NCI-H2196 treated with DMSO at 0.1 percent for 48 hours (cell line): ENCODE data around the gene GLCE.
"Not testable (repeated sequence)": the region's sequence is repeated elsewhere in the genome, so short reads cannot be mapped to it uniquely, and the experiment has no call there.

Source experiments
- DNase-seq: peaks from one replicate; lab custom pipeline; 2025; ENCODE audit not compliant: unreplicated experiment; lab: John Stamatoyannopoulos, UW

Gene GLCE

DNA sequence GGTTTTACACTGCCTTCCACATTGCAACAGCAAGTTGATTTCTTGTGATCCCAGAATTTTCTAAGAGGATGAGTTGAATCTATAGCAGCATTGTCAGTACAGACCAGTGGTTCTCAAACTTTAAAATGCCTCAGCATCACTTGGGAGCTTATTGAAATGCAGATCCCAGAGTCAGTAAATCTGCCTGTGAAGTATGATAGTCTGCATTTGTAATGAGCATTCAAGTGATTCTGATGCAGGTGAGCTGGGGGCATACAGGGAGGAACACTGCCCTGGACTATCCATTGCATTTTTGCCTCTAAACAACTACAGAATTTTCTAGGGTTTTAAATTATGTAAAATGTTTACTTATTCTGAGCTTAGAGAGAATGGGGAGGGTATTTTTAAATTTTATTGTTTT lies 110.8 kb downstream of the GLCE start:
- DNase-seq, result no peak

DNA sequence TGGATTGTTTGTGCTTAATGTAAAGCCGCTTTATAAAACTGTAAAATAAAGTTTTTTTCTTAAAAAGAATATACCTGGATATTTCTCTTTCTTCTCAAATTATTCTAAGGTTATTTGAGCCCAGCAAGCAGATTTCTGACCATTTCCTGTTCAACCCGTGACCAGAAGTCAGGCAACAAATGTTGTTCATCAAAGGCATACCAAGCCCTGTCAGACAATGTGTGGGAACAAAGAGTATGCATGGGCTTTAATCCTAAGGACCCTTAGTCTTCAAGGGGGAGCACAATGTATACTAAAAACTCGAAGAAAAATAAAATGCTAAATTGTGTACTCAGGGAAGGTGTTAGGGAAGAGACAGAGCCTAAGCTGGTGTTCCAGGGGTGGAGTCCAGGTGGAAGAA lies 111.7 kb downstream of the GLCE start:
- DNase-seq, result no peak

DNA sequence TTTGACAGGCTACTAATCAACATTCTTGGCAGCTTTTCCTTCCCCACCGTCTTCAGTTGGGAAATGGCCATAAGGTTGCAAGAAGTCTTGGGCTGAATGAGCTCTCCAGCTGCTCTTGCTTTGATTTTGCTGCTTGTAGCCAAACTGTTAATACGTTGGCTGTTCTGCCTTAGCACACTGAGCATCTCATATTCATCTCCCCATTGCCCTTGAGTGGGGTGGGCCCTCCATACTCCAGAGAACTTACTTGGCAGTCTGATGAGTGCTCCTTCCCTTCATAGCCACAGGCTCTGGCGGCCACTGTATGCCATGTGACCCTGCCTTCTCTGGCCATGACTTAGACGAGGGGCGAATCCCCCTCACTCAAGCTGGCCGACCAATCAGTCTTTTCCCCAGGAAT lies 112.5 kb downstream of the GLCE start:
- no peak for DNase-seq

DNA sequence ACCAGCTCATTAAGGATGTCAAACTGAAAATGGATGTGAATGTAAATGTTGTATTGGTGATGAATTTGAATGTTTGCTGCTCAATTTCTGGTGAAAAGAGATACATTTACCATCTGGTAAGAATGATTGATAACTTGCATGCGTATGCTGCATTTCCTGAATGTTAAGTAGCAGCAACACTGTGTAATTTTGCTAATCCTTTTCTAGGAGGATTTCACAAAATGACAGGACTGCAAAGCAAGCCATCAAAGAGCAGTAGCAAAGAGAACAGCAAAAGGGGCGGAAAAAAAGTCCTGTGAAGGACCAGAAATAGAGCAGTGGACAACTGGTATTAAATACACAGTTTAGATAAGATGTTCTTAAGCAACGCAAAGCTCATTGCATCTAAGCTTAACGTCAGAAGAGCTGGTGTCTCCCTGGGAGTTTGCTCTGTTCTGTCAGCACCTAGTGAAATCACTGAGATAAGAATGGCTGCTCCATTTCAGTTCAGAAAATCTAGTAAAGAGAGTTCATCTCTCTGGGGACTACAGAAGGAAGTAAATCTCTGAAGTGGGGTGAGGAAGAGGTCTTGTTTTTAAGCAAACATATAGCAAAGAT lies 114.7 kb downstream of the GLCE start:
- no peak for DNase-seq

DNA sequence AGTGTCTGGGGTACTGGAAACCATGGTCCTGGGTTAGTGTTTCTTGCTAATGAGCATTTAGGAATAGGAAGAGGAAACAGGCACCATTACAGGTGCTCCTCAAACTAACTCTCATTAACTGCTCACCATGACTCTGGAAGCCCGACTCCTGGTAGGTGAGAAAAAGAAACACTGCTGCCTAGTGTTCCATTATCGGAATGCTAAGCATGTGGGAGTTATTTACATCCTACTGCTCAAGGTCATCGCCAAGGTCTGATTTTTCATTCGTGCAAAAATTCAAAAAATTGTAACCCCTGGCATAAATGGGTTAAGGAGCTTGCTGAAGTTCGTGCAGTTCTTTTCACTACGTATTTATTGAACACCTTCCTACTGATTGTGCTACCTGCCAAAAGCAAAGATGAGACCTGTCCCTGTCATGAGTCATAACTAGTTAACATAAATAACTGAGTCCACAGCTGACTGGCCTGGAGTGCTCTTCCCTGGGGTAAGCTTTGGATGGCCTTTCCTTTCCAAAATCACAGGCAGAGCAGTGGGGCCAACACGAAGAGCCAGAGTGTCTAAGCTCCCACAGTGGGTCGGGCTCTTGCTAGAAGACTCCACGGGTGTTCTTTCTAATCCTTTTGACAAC lies 115.6 kb downstream of the GLCE start:
- no peak for DNase-seq

DNA sequence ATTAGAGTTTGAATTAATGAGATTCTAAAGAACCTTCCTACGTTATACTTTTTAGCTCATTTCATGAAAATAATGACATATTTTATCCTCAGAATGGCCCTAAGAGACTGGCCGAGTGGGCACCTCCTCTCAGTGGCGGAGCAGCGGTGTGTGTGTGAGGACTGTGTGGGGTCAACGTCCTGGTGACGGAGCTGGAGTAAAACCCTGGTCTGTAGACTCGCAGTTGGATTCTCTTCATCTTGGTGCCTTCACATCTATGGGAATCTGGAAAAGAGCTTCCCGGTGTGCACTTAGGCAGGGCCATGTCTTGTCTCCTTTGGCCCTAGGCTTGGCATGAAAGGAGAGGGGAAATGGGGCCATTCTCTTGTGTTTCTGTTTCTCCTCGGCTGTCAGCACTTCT lies 116.9 kb downstream of the GLCE start:
- DNase-seq, result no peak

DNA sequence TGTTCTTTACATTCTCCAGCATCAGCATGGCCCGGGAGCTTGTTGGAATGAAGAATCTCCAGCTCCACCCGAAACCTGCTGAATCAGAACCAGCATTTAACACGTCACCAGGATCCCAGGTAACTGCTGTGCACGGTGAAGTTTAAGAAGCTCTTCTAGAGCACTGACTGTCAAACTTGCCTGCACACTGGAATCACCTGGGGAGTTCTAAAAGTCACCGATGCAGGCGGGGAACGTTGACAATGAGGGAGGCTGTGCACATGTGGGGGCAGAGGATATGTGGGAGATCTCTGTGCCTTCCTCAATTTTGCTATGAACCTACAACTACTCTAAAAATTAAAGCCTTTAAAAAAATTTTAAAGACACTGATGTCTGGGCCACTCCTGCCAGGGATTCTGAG lies 119.2 kb downstream of the GLCE start:
- no peak for DNase-seq

DNA sequence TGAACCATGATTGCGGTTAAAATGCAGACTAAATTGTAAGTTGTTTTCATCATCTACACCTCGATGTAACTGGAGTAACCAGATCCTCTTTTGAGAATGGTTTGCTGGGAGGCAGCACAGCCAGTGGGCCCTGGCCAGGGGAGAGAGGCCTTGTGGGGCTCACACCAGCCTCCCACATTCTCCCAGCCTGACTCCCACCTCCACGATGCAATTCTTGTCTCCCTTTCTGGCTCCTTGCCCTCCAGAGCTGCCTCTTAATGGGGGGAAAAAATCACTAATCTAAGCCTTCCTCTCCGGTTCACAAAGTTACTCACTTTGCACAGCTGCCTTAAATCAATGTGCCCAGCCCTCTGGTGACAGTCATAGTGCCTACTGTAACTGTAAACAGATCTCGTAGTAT lies 120.3 kb downstream of the GLCE start:
- DNase-seq, result no peak

DNA sequence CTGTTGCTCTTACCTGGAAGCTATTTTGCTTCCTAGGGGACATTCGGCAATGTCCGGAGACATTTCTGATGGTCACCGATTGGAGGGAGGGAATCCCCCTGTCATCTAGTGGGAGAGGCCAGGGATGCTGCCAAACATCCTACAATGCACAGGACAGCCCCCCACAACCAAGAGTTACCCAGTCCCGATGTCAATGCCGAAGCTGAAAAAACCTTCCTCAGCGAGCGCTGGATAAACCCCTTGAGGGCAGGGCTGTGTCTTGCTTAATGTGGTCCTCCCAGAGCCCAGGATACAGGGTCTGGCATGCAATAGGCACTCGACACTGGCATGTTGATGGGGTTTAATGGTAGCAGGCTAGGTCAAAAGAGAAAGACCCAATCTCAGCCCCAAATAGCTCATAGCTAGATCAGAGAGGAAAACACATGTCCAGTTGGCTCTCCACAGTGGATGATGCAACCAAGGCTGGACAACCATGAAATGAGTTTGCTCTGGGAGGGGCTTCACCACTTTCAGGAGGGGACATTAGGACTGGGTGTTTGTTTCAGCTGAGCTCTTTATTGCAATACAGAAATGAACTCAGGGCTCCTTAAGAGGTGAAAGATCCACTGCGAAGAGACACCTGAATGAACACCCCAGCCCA lies 121.8 kb downstream of the GLCE start:
- DNase-seq, result no peak

DNA sequence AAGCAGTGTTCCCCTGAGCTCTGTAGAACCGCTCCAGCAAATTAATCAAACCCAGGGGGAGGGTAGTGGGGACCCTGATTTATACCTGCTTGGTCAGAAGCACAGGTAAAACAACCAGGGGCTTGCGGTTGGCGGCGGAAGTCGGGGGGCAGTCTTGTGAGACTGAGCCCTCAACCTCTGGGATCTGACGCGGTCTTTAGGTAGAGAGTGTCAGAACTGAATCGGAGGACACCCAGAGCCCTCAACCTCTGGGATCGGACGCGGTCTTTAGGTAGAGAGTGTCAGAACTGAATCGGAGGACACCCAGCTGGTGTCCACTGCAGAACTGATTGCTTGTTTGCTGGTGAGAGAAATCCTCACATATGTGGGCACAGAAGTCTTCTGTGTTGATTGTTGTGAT lies 125.4 kb downstream of the GLCE start:
- no peak for DNase-seq

DNA sequence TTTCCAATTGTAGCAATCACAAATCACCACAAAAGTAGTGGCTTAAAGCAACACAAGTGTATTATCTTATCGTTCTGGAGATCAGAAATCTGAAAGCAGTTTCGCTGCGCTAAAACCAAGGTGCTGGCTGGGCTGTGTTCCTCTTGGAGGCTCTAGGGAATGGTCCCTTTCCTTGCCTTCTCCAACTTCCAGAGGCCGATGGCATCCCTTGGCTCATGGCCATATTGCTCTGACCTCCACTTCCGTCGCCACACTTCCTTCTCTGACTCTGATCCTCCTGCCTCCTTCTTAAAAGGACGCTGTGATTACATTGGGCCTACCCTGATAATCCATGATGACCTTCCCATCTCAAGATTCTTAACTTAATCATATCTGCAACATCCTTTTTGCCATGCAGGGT lies 127.6 kb downstream of the GLCE start:
- DNase-seq, result no peak

DNA sequence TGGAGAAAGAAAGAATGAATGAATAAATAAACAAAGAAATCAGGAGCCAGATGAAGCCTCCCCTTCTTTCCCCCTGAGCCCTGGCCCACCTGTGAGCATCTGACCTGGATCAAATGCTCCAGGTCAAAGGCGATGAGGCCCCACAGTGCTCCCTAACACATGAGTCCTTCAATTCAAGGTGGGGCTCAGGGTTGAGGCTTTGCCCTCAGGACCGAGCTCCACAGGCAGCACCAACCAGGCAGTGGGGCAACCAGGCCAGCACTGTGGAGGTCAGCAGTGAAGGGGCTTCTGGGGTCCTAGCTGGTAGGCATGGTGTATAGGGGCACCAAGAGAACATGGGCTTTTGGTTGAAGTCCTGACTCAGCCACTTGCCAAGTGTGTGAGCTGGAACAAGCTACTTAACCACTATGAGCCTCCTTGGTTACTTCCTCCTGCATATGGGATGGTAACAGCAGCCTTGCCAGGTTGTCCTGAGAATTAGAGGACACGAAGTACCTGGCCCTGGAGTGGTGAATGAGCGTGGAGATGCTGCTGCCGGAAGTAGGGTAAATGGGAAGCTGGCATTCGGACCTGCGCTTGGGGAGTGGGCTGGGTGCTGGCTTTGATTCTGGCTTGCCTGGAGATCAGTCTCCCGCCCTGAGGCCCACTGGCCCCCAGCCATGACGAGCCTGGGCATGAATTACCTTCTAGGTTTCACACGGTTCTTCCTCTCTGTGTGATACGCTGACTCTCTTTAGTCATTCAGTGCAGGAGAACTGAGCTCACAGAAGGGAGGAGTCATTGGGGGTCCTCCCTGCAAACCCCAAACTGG lies 128.3 kb downstream of the GLCE start:
- no peak for DNase-seq

DNA sequence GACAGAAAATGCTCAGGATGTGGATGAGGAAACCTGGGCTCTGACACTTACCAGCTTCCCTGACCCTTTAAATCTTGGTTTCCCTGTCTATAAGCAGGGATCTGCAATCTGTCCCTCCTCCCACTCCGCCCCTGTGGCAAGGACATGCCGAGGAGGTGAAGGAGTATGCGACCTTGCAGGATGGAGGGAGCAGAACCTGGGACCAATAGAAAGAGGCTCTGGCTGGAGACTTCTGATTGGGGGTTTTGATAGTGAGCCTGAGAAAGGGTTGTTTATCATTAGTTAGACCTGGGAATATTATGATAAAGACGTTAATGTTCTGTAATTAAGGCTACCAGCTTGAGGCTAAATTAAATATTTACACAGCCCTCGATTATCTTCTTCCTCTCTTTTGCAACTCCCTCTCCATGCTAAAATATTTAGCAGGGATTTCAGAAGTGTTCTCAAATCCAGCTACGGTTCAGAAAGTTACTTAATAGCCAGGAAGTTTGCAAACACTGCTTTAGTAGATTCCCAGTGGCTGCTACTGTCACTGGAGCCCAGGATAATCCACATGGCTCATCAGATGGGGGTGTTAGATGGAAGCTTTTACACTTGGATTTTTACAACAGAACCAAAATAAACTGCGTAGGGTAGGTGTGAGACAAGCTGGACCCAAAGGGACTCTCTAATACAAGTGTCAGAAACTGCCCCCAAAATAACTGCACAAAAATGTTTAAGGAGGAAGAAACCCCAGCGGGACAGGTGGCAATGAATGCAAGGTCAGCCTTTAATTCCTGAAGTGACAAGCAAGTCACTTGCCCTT lies 129.1 kb downstream of the GLCE start:
- DNase-seq, result no peak

DNA sequence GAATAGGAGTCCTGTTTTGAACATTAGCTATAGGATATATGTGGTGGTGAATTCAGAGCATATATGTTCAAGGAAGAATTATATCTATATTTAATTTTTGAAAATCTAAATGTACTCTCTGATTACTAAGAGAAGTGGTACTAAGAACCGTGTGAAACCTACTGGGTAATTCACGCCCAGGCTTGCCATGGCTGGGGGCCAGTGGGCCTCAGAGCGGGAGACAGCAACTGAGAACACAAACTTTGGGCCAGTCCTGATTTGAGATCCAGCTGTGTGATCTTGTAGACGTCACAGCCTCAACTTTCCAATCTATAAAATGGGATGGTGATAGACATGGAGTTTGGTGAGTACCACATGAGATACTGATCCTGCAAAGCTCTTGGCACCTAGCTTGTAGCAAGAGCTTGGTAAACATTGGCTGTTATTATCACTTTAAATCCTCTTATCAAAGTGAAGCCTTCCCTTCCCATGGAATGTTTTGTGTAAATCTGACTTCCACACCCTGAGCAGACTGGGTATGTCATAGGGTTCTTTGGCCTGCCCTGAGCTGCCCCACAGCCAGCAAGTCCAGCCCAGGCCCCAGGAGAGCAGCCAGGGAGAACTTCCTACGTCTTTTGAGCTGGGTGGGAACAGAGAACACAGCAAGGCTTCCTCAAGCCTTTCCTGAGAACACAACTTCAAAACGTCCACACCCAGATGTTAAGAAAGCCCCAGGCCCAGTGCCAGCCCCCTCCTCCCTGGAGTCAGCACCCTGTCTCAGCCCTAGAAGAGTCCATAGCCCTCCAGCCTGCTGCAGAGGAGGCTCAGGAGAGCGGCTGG lies 130.1 kb downstream of the GLCE start:
- no peak for DNase-seq

DNA sequence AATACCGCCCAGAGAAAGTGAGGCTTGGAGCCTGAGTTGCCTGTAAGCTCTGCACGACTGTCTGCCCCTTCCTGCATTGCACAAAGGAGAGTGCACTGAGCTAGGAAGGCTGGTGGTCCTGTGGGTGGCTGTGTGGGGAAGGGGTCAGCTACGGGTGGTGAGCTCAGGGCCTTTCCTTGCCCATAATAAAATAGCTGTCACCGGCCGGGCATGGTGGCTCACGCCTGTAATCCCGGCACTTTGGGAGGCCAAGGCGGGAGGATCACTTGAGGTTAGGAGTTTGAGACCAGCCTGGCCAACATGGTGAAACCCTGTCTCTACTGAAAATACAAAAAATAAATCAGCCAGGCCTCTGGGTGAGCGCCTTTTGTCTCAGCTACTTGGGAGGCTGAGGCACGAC lies 131.2 kb downstream of the GLCE start:
- not testable (repeated sequence) for DNase-seq

DNA sequence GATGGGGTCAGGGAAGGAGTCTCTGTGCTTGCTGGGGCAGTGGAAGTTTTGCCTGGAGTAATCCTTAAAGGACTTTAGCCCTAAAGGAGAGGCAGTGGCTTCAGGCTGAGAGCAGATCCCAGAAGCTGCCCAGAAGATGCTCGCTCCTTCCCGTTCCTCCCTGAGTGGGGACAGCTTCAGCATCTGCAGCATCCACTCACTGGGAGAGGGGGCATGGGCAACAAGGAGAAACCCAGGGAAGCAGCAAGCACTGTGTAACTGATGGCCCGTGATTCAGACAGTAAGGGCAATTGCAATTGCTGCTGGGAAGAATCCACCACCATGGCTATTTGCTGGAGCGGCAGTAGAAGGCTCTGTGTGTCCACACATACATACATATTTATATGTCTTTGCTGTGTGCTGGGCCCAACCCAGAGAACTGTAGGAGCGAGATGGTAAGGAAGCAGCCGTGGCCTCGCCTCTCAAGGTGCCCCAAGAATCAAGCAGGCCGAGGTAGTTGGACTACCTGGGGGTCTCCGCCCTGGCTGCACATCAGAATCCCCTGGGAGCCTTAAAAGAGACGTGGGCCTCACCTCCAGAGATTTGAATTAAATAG lies 132.5 kb downstream of the GLCE start:
- no peak for DNase-seq

DNA sequence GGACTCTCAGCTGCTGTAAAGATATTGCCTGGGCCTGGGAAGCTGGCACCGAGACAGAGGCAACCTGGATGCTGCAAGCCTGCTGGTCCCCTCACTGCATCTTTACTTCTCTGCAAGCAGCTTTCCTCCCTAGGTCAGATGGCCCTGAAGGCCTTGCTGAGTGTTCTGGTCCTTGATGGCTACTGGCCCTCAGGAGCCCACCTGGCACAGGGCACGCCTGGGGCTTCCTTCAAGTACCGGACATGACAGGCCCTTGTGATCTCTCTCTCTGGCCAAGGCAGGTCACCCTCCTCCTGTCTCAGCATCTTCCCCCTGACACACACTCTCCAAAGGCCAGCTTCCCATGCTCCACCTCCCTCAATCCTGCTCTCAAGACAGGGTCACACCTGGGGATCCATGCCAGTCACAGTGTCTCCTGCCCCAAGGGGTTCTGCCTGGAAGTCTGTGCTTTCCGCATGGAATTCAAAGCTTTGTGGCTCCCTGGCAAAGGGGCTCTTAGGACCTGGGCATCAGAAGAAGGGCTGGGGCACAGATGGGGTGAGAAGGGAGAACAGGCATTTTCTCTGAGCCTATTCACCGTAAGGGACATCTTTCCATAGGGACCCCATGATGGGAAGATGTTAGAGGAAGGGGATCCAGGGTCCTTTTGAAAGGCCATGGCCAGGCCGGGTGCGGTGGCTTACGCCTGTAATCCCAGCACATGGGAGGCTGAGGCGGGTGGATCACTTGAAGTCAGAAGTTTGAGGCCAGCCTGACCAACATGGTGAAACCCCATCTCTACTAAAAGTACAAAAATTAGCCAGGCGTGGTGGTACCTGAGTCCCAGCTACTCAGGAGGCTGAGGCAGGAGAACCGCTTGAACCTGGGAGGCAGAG lies 133.5 kb downstream of the GLCE start:
- no peak for DNase-seq

DNA sequence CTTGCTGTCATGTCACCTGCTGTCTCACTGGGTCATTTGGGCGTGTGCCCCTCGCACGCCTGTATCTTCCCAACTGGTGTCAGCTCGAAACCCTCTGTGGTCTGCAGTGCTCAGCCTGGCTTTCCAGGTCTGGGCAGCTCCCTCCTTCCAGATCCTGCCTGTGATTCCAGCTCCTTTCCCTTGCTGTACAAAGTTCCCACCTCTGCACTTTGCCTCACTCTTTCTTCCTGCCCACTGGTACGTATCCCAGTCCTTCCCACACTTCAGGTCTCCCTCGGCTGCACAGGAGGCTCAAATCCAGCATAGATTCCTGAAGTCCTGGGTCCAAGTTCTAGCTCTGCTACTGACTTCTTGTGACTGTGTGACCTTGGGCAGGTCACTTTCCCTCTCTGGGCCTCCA lies 136.2 kb downstream of the GLCE start:
- DNase-seq, result no peak
